ENCODE results near the gene DPYSL3. TPM values are rescaled to one million over a fixed set of nuclear protein-coding genes. Genes with fewer than 3 reads are reported as not detected.

DPYSL3 gene
- total RNA-seq, 2 donors from 2014 or later = 161 to 255 TPM

- Histone ChIP-seq H3K36me3 (no peaks in the 10 kb centered on the region), H3K4me1 (ENCODE audit: control insufficient read depth in 1 of 2, low read depth in 2 of 2) (no peaks in the 10 kb centered on the region), H3K27ac (no peak overlapping the region), H3K9me3 (no peaks in the 10 kb centered on the region), H3K4me3 (no peak overlapping the region), H3K27me3 (replicated peaks; ENCODE audit: insufficient read depth) (no peaks in the 10 kb centered on the region)
- ATAC-seq (ENCODE audit: insufficient number of reproducible peaks, low FRiP score, low read depth) = no peak
- TF ChIP-seq CTCF (IDR thresholded peaks at IDR 0.05) = no peak
- no peak for DNase-seq (ENCODE audit: low spot score)
Observed at GRCh38 chr5:147348451-147348850, 161.4 kb downstream of the DPYSL3 start.

DNA sequence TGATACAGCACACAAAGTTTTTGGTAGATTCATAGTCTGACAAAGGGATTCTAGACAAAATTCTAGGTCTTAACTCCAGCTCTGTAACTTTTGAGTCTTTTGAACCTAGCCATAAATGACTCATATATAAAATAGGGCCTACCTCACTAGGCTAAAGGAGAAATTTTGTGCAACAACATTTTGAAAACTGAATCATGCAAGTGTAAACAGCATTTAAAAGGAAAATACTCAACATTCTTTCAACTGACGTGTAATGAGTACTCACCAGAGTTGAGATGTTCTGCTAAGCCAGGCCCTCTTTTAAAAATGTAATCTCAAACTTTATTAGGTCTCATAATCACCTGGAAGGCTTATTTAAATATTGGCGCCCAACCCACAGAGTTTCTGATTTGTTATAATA lies 161.8 kb downstream of the DPYSL3 start:
- ATAC-seq (ENCODE audit: insufficient number of reproducible peaks, low FRiP score, low read depth) (no peak), DNase-seq (ENCODE audit: low spot score) (no peak)
- Histone ChIP-seq H3K4me3 (no peak overlapping the region), H3K9me3 (no peaks in the 10 kb centered on the region), H3K27me3 (replicated peaks; ENCODE audit: insufficient read depth) (no peaks in the 10 kb centered on the region), H3K27ac (no peak overlapping the region), H3K4me1 (ENCODE audit: control insufficient read depth in 1 of 2, low read depth in 2 of 2) (no peaks in the 10 kb centered on the region), H3K36me3 (no peaks in the 10 kb centered on the region)
- TF ChIP-seq CTCF (IDR thresholded peaks at IDR 0.05) = no peak

- no peaks in the 10 kb centered on the region for H3K4me1 ChIP-seq (ENCODE audit: control insufficient read depth in 1 of 2, low read depth in 2 of 2)
- no peaks in the 10 kb centered on the region for H3K27me3 ChIP-seq (replicated peaks; ENCODE audit: insufficient read depth)
- no peak for ATAC-seq (ENCODE audit: insufficient number of reproducible peaks, low FRiP score, low read depth)
- DNase-seq (ENCODE audit: low spot score) = no peak
- no peaks in the 10 kb centered on the region for H3K36me3 ChIP-seq
- H3K4me3 ChIP-seq = no peak overlapping the region
- H3K27ac ChIP-seq = no peak overlapping the region
- TF ChIP-seq CTCF (IDR thresholded peaks at IDR 0.05) = no peak
- no peaks in the 10 kb centered on the region for H3K9me3 ChIP-seq
Observed at GRCh38 chr5:147346006-147346561, 163.8 kb downstream of the DPYSL3 start.

DNA sequence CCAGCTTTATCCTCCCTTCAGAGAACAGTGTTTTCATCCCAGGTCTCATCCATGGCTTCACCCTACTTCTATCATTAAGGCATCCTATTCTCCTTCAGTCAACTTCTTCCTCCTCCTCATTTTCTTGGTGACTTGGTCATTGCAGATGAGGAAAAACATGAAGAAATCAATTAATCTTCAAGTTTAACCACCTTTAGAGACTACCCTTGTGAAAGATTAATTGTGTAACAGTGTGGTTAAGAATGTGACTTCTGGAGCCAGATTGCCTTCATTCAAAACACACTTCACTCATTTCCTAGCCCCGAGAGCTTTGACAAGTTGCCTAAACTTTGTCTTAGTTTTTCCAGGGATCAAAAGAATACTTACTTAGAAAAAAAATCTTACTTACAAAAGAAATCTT lies 165.0 kb downstream of the DPYSL3 start:
- DNase-seq (ENCODE audit: low spot score) (no peak), ATAC-seq (ENCODE audit: insufficient number of reproducible peaks, low FRiP score, low read depth) (no peak)
- no peak for TF ChIP-seq CTCF (IDR thresholded peaks at IDR 0.05)
- Histone ChIP-seq H3K4me3 (no peak overlapping the region), H3K4me1 (ENCODE audit: control insufficient read depth in 1 of 2, low read depth in 2 of 2) (no peaks in the 10 kb centered on the region), H3K27ac (no peak overlapping the region), H3K9me3 (no peaks in the 10 kb centered on the region), H3K27me3 (replicated peaks; ENCODE audit: insufficient read depth) (no peaks in the 10 kb centered on the region), H3K36me3 (no peaks in the 10 kb centered on the region)

DNA sequence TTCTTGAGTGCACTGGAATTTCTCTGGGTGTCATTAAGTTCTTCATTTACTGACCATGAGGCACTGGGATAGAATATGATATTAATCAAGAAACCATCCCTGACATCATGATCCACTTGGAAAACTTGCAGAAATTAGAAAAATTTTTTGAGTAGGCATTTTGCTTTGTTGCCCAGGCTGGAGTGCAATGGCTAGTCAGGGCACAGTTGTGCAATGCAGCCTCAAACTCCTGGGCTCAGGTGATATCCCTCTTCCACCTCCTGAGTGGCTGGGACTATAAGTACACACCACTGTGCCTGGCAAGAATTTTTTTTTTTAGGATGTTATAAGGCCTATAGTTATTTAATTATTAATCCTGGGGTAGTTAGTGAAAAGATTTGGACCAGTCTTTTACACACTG lies 168.5 kb downstream of the DPYSL3 start:
- no peak for TF ChIP-seq CTCF (IDR thresholded peaks at IDR 0.05)
- no peaks in the 10 kb centered on the region for H3K4me1 ChIP-seq (ENCODE audit: control insufficient read depth in 1 of 2, low read depth in 2 of 2)
- H3K9me3 ChIP-seq = no peaks in the 10 kb centered on the region
- ATAC-seq (ENCODE audit: insufficient number of reproducible peaks, low FRiP score, low read depth) = no peak
- H3K36me3 ChIP-seq = no peaks in the 10 kb centered on the region
- DNase-seq (ENCODE audit: low spot score) = no peak
- no peaks in the 10 kb centered on the region for H3K27me3 ChIP-seq (replicated peaks; ENCODE audit: insufficient read depth)
- H3K4me3 ChIP-seq = no peak overlapping the region
- no peak overlapping the region for H3K27ac ChIP-seq
